SU-DHL-6 (cell line): ENCODE results near the gene BMP10.

Source experiments
- H2AFZ ChIP-seq: fragments of 200-600 bp; sonication (generic); 2 replicates; pipeline ENCODE4 v1.6.1; 2014; ENCODE audit warnings: low read depth, mild to moderate bottlenecking, moderate library complexity, mixed read lengths, antibody characterized with exemption, low read length; ENCODE audit not compliant: severe bottlenecking
- H3F3A ChIP-seq: fragments of 200-600 bp; shearing (Covaris generic); 2 replicates; pipeline ENCODE4 v1.6.0; 2016; ENCODE audit warnings: antibody characterized with exemption, mild to moderate bottlenecking; ENCODE audit not compliant: insufficient read depth
- H3K27ac ChIP-seq: fragments of 200-600 bp; sonication (generic); 2 replicates; pipeline ENCODE4 v1.5.1; 2016; ENCODE audit warnings: low read depth, mild to moderate bottlenecking, low read length, moderate library complexity, mixed read lengths
- H3K27me3 ChIP-seq: fragments of 200-600 bp; sonication (generic), shearing (Covaris generic); 2 replicates; pipeline ENCODE4 v1.6.0; 2014; ENCODE audit warnings: mild to moderate bottlenecking, low read length
- H3K36me3 ChIP-seq: fragments of 200-600 bp; sonication (generic); 2 replicates; pipeline ENCODE4 v1.6.1; 2014; ENCODE audit warnings: mild to moderate bottlenecking, low read length, mixed read lengths
- H3K4me2 ChIP-seq: fragments of 300-600, 200-600 bp; shearing (Covaris generic), sonication (generic); 2 replicates; pipeline ENCODE4 v1.6.0; 2014; ENCODE audit warnings: low read length, low read depth, mild to moderate bottlenecking; ENCODE audit not compliant: poor library complexity, severe bottlenecking
- H3K4me3 ChIP-seq: fragments of 200-600 bp; sonication (generic); 2 replicates; pipeline ENCODE4 v1.5.1; 2014; ENCODE audit warnings: antibody characterized with exemption, low read length, mild to moderate bottlenecking, mixed read lengths; ENCODE audit not compliant: insufficient read depth, poor library complexity, severe bottlenecking
- H3K79me2 ChIP-seq: fragments of 200-600 bp; sonication (generic); 2 replicates; pipeline ENCODE4 v1.6.1; 2014; ENCODE audit warnings: mild to moderate bottlenecking, low read length, moderate library complexity; ENCODE audit not compliant: insufficient read depth
- H3K9ac ChIP-seq: fragments of 200-600 bp; sonication (generic); 2 replicates; pipeline ENCODE4 v1.7.0; 2014; ENCODE audit warnings: mild to moderate bottlenecking, low read length
- H3K9me2 ChIP-seq: fragments of 200-600 bp; sonication (generic); replicated peaks from 2 replicates; pipeline ENCODE4 v1.6.1; 2014; ENCODE audit warnings: low read length; ENCODE audit not compliant: insufficient read depth
- H3K9me3 ChIP-seq: fragments of 200-600 bp; sonication (generic); 2 replicates; pipeline ENCODE4 v1.6.1; 2014; ENCODE audit warnings: low read length, mixed read lengths; ENCODE audit not compliant: insufficient read depth
- H4K20me1 ChIP-seq: fragments of 200-600 bp; sonication (generic); 2 replicates; pipeline ENCODE4 v1.6.1; 2014; ENCODE audit warnings: low read depth, mild to moderate bottlenecking, antibody characterized with exemption, low read length, moderate library complexity, mixed read lengths
- CTCF ChIP-seq: fragments of 200-600 bp; sonication (generic); IDR thresholded peaks from one replicate; pipeline ENCODE4 v1.5.1; 2017; ENCODE audit warnings: antibody characterized with exemption, mild to moderate bottlenecking, low read length, moderate library complexity; ENCODE audit not compliant: insufficient read depth, poor library complexity, severe bottlenecking
- EZH2phosphoT487 ChIP-seq: fragments of 200-600 bp; sonication (generic), shearing (Covaris generic); conservative IDR thresholded peaks from 2 replicates; pipeline ENCODE4 v1.6.1; 2018; ENCODE audit warnings: mild to moderate bottlenecking, antibody characterized with exemption, low read length, moderate library complexity, mixed read lengths

Gene BMP10

GRCh38 chr2:68877079-68877772 is 6.0 kb upstream of the BMP10 start:
- H3K36me3 ChIP-seq: no peaks in the 10 kb centered on the region
- H3K4me2 ChIP-seq: no peak overlapping the region
- no peak overlapping the region for H2AFZ ChIP-seq
- no peaks in the 10 kb centered on the region for H3K9me3 ChIP-seq
- H3K9ac ChIP-seq: no peak overlapping the region
- no peak overlapping the region for H3K27ac ChIP-seq
- no peak for TF ChIP-seq CTCF
- H3K9me2 ChIP-seq: no peaks in the 10 kb centered on the region
- H3K27me3 ChIP-seq: no peaks in the 10 kb centered on the region
- H3F3A ChIP-seq: no peaks in the 10 kb centered on the region
- no peak overlapping the region for H3K4me3 ChIP-seq
- H3K79me2 ChIP-seq: no peaks in the 10 kb centered on the region
- H4K20me1 ChIP-seq: no peaks in the 10 kb centered on the region

GRCh38 chr2:68870215-68870614 is 982 bp downstream of the BMP10 start:
- no peak overlapping the region for H3K27ac ChIP-seq
- no peak overlapping the region for H3K4me3 ChIP-seq
- H3K9ac ChIP-seq: no peak overlapping the region
- H3F3A ChIP-seq: no peaks in the 10 kb centered on the region
- H2AFZ ChIP-seq: no peak overlapping the region
- no peaks in the 10 kb centered on the region for H4K20me1 ChIP-seq
- TF ChIP-seq CTCF: no peak
- TF ChIP-seq EZH2phosphoT487: no peak
- H3K79me2 ChIP-seq: no peaks in the 10 kb centered on the region
- no peaks in the 10 kb centered on the region for H3K9me3 ChIP-seq
- no peak overlapping the region for H3K4me2 ChIP-seq
- H3K9me2 ChIP-seq: no peaks in the 10 kb centered on the region
- H3K36me3 ChIP-seq: no peaks in the 10 kb centered on the region
- H3K27me3 ChIP-seq: no peaks in the 10 kb centered on the region

DNA sequence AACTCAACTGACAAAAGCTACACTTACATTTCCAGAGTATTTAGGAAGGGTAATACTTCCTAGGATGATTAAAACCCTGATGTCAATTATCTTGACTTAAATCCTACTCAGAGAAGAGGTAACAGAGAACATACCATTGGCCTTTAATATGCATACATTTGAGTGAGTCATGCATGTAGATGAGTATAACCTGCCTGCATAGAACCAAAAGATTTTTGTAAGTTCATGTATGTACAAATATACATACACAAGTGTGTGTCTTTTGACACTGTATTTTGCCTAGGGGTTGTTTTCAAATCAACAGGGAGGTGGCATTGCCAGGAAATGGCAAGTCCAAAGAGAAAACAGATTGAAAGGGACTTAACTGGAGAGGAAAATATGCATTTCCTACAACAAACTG is 6.1 kb downstream of the BMP10 start:
- H3K27ac ChIP-seq: no peak overlapping the region
- no peaks in the 10 kb centered on the region for H3K9me3 ChIP-seq
- no peak overlapping the region for H3K4me2 ChIP-seq
- no peak overlapping the region for H3K9ac ChIP-seq
- no peak overlapping the region for H3K4me3 ChIP-seq
- H3K9me2 ChIP-seq: no peaks in the 10 kb centered on the region
- H2AFZ ChIP-seq: no peak overlapping the region
- no peaks in the 10 kb centered on the region for H4K20me1 ChIP-seq
- H3K79me2 ChIP-seq: no peaks in the 10 kb centered on the region
- TF ChIP-seq EZH2phosphoT487 (no peak), CTCF (no peak)
- no peaks in the 10 kb centered on the region for H3K27me3 ChIP-seq
- no peaks in the 10 kb centered on the region for H3F3A ChIP-seq
- no peaks in the 10 kb centered on the region for H3K36me3 ChIP-seq
